HG03097 (cell line): ENCODE results near the gene SEC62.

ENCODE experiments used
- ATAC-seq: cut with Tn5 transposase; IDR thresholded peaks from one replicate; pipeline ENCODE4 v1.9.1; 2021; ENCODE audit not compliant: unreplicated experiment, low FRiP score

SEC62 gene, protein sequence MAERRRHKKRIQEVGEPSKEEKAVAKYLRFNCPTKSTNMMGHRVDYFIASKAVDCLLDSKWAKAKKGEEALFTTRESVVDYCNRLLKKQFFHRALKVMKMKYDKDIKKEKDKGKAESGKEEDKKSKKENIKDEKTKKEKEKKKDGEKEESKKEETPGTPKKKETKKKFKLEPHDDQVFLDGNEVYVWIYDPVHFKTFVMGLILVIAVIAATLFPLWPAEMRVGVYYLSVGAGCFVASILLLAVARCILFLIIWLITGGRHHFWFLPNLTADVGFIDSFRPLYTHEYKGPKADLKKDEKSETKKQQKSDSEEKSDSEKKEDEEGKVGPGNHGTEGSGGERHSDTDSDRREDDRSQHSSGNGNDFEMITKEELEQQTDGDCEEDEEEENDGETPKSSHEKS

DNA sequence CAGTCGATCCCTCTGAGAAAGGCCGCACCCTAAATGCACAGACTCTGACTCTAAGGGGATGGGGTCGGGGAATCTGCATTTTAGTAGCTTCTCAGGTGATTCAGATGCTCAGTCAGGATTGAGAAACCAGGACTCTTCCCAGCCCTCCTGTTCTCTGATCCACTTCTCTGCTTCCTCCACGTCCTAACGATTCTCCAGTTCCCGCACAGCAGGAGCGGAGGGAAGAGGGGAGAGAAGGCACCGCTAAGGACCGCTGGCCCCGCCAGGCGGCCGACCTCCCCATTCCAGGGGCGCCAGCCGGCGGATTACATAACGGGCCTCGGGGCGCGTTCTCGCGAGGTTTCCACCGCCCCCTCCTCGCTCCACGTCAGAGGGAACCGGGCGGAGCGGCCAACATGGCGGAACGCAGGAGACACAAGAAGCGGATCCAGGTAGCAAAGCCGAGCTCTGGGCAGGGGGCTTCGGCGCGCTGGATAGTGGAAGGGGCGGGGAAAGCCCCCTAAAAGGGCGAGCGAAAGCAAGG, at the start of gene SEC62:
Gene SEC62 (plus strand): TSS at position 380 of the 523 bp plus-strand sequence. CDS start 16 bp downstream, at position 396.
- ATAC-seq = peak; percentile 86

DNA sequence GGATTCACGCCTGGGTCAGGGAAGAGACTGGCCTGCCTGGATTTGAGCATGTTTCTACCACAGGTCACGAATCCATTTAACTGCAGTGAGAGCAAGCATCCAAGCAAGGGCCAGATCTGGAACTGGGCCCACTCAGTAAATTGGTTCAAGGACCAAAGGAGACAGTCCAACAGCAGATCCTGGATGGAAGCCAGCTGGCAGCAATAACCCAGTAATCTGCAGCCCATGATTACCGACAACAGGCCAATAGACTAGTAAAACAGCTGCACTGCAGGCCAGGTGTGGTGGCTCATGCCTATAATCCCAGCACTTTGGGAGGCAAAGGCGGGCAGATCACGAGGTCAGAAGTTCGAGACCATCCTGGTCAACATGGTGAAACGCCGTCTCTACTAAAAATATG, 43.4 kb upstream of the SEC62 start:
- no peak for ATAC-seq

DNA sequence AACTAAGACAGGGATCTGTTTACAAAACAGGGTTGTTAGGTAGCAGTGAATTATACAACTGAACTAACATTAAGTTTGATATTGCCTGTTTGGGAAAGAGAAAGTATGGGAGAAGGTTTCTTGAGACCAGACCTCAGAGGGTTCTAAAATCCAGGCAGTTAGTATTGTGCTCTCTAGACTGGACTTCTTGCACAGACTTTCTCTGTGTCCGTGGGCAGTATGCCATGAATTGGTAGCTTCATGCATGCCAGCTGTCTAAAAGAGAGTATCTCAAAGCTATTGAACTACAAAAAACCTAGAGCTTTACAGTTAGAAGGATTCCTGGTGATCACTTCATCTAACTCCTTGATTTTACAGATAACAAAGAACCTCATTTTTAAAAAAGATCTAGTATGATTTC, 42.8 kb upstream of the SEC62 start:
- ATAC-seq = no peak

DNA sequence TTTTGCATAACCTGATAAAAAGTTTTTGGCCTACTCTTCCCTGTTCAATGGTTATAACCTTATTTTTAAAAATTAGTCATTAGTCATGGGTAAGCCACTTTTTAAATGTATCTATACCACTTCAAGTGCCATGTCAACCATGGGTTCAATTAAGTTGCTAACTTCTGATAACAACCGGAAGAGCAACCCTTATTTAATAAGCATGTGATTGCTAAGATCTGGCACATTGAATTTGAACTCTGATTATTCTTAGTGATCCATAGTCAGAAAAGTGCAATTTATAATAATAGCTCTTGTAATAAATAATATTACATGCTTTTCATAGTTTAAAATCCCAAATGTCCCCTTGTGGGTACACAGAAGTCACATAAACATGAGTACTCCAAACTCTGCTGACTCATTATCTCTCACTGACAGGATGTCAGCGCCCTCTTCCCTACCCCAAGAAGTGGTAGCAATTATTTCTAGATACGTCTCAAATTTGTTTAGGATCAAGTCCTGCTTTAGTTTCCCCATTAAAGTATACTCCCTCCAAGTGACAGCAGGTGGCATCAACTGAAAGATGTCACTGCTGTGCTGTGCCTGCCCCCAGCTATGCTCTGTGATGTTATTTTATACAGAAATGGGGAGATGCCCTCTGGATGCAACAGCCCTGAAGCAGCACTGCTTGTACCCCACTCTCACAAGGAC, 36.6 kb upstream of the SEC62 start:
- ATAC-seq = no peak

DNA sequence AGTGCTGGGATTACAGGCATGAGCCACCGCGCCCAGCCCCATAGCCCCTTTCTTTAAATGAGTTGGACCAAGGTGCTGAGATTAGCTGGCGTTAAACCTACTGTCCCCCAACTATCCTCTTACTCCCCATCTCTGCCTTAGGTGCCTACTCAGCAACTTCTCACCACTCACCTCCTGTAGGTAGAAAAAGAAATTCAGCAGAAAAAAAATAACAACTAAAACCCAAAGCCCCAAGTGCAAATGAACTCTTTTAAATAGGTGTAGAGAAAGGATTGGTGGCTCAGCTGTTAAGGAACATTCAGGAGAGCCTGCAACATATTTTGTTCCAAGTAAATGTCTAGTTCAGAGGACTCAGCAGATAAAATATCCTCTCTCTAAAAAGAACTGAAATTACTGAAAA, 35.8 kb upstream of the SEC62 start:
- no peak for ATAC-seq

DNA sequence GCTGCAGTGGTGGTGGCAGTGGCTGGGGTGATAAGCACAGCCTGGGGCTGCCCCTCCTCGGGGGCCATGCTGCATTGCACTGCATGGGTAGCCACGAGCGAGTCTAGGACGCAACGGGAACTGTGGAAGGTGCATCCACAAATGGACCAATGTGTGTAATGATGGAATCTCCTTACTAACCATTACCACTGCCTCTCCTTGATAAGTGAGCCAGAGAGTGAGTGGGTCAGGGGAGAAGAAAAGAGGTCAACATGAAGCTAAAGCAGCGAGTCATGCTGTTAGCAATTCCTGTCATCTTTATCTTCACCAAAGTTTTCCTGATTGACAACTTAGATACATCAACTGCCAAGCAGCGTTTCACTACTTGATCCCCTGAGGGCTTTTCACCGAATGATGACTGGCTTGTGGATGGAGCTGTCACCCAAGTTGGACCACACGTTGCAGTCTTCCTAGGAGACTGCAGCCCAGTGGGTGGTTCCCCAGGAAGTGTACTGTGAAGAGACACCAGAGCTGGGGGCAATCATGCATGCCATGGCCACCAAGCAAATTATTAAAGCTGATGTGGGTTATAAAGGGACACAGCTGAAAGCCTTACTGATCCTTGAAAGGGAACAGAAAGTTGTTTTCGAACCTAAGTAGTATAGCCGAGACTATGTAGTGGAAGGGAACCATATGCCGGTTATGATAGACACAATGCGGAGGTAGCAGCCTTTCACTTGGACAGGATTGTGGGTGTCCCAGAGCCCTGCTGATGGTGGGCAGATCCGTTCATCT, 34.7 kb upstream of the SEC62 start:
- peak; percentile 94 for ATAC-seq

DNA sequence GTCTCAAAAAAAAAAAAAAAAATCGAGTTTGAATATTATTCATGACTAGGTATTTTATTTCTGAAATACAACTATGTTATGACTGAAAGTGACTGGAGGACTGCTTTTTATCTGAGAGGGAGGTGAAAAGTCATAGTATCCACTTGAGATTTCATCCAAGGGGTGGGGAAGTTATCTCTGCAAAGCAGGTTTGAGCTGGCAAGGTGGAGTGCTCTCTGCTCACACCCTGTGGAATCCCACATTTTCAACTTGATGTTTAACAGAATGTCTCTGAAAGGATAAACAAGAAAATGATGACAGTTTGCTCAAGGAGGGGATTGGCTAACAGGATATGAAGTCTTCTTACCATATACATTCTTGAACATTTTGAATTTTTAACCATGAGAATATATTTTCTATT, 27.3 kb upstream of the SEC62 start:
- no peak for ATAC-seq

DNA sequence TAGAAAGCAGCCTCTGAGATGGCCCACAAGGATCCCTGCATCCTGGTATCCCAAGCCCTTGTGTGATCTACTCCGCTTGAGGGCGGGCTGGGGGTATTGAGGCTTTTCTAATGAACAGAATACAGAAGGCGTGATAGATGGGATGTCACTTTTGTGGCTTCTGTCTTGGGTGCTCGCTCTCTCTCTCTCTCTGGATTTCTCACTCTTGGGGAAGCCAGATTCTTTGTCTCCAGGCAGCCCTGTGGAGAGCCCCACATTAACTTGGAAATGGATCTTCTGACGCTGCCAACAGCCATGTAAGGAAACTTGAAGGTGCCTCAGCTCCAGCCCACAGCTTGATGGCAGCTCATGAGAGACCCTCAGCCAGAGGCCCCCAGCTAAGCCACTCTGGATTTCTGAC, 26.9 kb upstream of the SEC62 start:
- ATAC-seq = no peak

DNA sequence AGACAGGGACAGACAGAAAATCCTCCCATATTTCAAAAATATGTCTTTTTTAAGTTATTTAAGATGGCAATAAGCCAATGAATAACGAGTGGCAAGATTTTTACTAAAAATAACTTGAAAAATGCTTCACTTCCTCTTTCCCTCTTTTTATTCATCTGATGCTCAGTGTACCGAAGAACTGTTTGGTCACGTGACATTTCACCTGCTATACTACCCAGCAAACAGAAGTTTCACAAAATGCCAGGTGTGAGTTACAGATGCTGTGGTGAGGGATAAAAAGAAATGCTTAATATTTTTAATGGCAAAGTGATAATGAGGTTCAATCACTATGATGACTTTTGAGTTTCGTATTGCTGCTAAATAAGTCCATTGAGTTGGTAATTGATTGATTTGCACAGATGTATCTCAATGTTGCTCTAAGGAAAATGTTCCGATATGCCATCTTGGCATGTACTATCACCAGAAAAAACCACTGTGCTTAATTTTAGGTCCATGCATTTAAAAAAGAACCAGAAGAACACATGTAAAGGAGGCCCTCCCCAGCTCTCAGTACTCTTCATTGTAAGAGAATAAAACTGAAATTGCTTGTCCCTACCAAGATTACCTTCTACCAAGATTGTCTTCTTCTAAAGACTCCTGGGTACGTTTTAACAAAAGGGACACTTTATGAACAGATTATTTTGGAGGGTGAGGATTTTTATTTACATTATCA, 26.0 kb upstream of the SEC62 start:
- peak; percentile 77 for ATAC-seq

DNA sequence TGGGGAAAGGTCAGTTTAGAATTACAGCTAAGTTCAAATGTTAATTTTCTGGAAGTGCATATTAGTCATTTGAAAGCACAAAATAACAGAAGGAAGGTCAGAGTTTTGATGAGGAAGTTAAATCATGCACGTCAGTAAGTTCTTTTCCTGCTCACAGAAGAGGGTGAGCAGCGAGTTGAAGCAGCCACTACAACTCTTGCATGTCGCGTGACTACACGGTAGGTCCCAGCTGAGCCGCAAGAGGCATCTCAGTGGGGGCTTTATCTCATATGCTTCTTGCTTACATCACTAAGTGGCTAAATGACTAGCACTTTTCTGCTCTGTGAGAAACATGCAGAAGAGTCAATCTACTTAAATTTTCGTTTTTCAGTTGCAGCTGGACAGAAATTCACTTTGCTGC, 21.3 kb upstream of the SEC62 start:
- peak; percentile 67 for ATAC-seq

DNA sequence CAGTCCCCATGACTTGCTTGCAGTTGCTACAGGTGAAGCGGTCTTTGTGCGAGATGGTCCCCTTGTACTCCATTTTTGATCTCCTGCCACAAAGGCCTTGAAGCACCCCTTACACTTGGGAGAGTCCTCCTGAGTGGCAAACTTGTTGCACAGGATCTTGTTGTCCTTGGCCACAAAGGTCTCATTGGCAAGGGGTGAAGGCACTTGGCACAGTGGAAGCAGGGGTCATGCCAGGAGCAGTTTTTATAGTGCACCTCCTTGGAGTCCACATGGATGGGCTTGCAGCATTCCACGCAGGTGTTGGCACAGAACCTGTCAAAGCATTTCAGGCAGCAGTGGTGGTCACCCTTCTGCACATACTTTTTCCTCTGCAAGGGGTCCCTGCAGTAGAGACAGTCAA, 20.3 kb upstream of the SEC62 start:
- no peak for ATAC-seq

DNA sequence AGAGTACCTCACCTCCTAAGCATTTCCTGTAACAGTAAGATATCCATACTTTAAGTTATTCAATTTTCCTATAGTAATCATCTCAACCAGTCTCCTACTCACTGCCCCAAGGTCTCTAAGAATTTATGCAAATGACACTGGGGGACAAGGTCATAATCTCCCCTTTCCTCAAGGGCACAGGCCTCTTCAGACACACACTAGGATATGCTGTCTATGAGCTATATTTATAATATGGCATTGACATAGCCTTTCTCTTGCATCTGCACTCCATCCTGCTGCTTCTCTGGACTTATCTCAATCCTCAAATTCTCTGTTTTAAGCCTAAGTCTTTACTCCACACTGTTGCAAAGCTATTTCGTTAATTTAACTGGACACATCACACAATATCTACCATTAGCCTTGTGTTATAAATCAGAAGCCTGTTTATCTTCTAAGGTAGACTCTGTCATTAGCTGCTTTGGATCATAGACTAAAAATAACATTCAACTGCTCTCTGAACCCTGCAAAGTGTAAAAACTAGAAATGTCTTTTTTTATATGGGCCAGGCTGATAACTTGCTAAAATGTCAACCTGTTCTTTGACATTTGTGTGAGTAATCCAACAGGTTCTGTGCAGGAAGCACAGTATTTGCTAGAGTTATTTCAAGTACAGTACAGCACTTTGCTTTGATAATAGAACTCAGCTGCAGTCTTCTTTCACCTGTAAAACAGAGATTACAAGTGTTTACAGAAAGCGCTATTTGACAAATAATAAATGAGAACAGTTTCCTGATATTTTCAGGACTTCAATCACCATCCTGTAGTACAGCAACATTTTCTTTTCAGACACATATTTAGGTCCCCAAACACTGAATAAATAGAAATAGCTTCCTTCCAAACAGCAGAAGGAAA, 17.8 kb upstream of the SEC62 start:
- ATAC-seq = no peak

DNA sequence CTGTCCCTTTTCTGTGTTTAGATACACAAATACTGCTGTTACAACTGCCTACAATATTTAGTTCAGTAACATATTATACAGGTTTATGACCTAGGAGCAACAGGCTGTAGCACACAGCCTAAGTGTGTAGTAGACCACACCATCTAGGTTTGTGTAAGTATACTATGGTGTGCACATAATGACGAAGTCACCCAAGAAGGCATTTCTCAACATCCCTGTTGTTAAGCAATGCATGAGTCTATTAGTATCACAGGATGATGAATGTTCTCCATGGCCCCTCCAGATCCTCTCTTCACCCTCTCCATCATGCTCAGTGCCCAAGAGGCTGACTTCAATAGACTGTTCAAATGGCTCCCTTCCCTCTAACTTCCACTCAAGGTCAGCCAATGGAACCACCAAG, 14.6 kb upstream of the SEC62 start:
- no peak for ATAC-seq

DNA sequence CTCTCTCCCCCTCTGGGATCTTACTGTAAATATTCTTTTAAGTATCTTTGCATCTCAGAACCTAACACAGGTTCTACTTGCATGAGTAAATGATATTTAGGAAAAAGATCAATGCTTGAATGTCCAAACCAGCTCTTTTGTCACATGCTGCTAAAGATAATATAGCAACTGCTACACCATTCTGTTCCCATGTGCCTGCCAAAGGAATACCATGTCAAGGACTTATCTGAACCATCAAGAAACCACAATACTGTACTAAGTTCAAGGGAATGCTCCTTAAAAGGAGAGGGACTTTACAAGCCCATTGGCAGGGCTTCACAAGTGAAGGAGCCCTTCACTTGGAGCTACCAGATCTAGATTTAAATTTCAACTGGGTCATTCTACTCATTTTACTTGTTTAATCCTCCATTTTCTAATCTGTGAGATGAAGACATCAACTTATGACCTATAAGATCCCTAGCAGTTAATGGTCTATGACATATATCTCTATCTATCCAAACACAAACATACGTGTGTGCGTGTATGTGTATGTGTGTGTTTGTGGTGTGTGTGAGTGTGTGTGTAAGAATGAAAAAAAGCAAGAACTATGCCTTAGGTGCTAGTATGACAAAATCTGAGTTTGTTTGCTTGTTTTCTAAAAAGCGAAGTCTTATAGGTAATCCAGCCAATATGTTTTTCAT, 13.0 kb upstream of the SEC62 start:
- no peak for ATAC-seq

DNA sequence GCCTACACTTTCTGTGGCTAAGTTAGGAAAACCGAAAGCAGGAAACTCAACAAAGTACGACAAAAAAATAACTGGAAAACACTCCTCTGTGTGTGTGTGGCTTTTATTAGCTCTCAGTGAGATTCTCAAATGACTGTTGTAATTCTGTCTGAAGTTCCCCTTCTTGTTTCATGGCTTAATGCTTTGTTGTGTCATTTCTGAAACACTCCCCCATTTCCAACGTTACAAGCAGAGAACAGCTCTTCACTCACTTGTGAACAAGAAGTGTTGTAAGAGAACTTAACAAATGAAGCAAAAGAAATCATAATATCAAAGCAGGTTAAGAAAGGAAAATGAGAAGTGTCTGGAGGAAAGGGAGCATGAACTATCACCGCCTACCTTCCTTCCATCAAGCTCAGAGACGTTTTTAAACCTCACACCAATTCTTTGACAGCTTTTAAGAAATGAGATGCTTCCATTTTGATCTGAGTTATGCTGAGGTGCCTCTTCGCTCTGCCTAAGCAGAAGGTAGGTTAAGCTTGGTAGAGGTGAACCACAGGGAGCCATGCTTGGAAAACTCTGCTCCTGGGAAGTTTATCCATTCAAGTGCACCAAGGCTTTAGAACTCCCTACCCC, 12.4 kb upstream of the SEC62 start:
- no peak for ATAC-seq

DNA sequence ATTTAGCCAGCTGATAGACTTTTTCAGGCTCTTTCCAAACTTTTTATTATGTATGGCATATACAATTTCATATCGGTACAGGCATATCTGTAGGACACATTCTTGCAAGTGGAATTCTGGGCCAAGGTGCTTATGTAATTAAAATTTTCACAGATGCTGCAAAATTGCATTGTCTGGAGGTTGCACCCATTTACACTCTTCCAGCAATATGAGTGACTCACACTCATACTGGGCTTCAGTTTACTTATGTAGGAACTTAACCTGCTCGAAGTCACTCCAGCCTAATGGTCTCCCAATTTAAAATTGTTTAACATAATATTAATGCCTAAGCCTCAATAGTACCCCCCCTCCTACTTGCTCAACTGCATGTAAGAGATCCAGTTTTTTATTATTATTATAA, 11.2 kb upstream of the SEC62 start:
- ATAC-seq = no peak

DNA sequence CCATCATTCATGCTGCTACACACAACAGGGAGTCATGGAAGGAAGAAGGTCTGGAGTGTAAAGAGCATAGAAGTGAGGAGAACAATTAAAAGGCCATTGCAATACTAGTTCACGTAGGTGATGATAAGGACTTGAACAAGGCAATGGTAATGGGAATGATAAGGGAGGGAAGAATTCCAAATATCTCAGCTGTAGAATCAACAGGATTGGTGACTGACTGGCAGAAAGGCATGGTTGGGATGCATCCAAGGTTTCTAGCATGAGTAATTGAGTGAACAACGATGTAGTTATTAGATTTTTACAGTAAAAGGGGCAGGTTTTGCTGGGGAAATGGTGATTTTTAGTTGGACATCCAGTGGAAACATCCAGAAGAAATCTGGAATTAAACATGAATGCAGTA, 2.4 kb upstream of the SEC62 start:
- ATAC-seq = no peak

DNA sequence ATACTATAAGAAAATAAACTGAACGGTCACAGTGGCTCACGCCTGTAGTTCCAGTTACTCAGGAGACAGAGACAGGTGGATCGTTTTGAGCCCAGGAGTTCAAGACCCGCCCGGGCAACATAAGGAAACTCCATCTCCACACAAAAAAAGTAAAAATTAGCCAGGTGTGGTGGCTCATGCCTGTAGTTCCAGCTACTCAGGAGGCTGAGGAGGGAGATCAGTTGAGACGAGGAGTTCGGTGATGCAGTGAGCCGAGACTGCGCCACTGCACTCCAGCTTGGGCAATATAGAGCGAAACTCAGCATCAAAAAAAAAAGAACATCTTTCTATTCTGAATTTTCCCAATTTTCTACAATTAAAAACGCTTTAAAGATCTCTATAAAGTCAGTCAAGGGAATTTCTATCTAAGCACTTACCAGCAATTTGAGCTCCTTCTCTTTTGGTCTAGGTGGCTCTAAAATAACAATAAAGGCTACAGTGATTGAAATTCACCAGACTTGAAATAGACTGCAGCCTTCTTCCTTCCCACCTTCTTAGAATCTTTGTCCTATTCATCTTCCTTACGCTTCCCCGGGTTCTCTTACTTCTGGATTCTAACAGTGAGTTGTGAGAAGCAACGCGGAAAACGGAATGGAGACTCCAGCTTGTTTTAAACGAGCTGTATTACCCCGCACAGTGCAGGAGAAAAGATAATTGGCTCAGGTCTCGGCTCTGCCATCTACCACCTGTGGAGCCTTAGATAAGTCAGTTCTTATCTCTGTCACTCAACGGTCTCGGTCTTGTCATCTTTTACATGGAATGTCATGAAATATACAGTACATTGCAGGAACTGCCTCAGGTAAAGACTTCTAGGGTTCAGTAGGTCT, 812 bp upstream of the SEC62 start:
- ATAC-seq = no peak
